Calu3 (cell line): ENCODE measurements around the gene SDR42E2. TPM values are rescaled to one million over a fixed set of nuclear protein-coding genes. Genes with fewer than 3 reads are reported as not detected.

Experiments used
- BruUV-seq: library from RNA; stranded (reverse); fragments of 400-500 nt; replicated peaks from 2 replicates; lab custom pipeline; 2021; lab: Mats Ljungman, UMichigan
- CTCF ChIA-PET: fragments of 300-600 bp; sonication (Branson Sonifier 250); formaldehyde crosslinking; loops from one replicate; lab custom pipeline; 2022; ENCODE audit warnings: antibody characterized with exemption; lab: Charles Lee
- DNase-seq: peaks from one replicate; pipeline ENCODE4 v3.0.0; 2022
- H3K27ac Mint-ChIP-seq: one replicate; pipeline ENCODE4 v1.8.0; 2022; ENCODE audit warnings: mixed read lengths; ENCODE audit not compliant: unreplicated experiment
- H3K27me3 Mint-ChIP-seq: one replicate; pipeline ENCODE4 v1.8.0; 2022; ENCODE audit warnings: mixed read lengths; ENCODE audit not compliant: unreplicated experiment
- H3K36me3 Mint-ChIP-seq: one replicate; pipeline ENCODE4 v1.8.0; 2022; ENCODE audit warnings: mild to moderate bottlenecking, moderate library complexity, mixed read lengths; ENCODE audit not compliant: insufficient read depth, unreplicated experiment
- H3K4me1 Mint-ChIP-seq: one replicate; pipeline ENCODE4 v1.8.0; 2022; ENCODE audit warnings: mild to moderate bottlenecking, low read depth, mixed read lengths; ENCODE audit not compliant: unreplicated experiment
- H3K4me3 Mint-ChIP-seq: one replicate; pipeline ENCODE4 v1.8.0; 2022; ENCODE audit warnings: mild to moderate bottlenecking, low read depth, moderate library complexity, mixed read lengths; ENCODE audit not compliant: unreplicated experiment
- H3K9me3 Mint-ChIP-seq: one replicate; pipeline ENCODE4 v1.8.0; 2022; ENCODE audit warnings: low read depth, mixed read lengths; ENCODE audit not compliant: unreplicated experiment
- CTCF ChIP-seq: fragments of 200-600 bp; IDR thresholded peaks from one replicate; pipeline ENCODE4 v1.8.0; 2022; ENCODE audit warnings: antibody characterized with exemption; ENCODE audit not compliant: unreplicated experiment
- intact Hi-C: fragments of 100-400 bp; cut with micrococcal nuclease; formaldehyde crosslinking; loops from one replicate; pipeline ENCODE4 v1.10.0; 2022; ENCODE audit not compliant: unreplicated experiment
- total RNA-seq: library from RNA; stranded (reverse); gene quantifications from 2 replicates; pipeline ENCODE4 v1.2.3, GENCODE V29; 2022

The SDR42E2 gene
- total RNA-seq, 1 experiment from 2014 or later, result not detected

- peaks cover 45% of the 10 kb centered on the region for H3K27me3 Mint-ChIP-seq
- no peak overlapping the region for H3K27ac Mint-ChIP-seq
- no peaks in the 10 kb centered on the region for H3K4me1 Mint-ChIP-seq
- no peak for DNase-seq
- no peak for TF ChIP-seq CTCF
- no TSS peak for BruUV-seq
- intact Hi-C loops, result no loop called here
- H3K9me3 Mint-ChIP-seq, result no peaks in the 10 kb centered on the region
- no peak overlapping the region for H3K4me3 Mint-ChIP-seq
- no peaks in the 10 kb centered on the region for H3K36me3 Mint-ChIP-seq
- CTCF ChIA-PET, result interaction anchor here (0.6 kb wide), 1 partner anchor 409 kb away, joined by 5 read pairs; no protein-coding TSS in a partner anchor
Measured at GRCh38 chr16:22181843-22182242, 19.5 kb downstream of the SDR42E2 start.

GRCh38 chr16:22183335-22183734 lies 21.0 kb downstream of the SDR42E2 start:
- BruUV-seq, result no TSS peak
- no peak for TF ChIP-seq CTCF
- CTCF ChIA-PET, result no interaction called here
- no peak overlapping the region for H3K27ac Mint-ChIP-seq
- peaks cover 41% of the 10 kb centered on the region for H3K27me3 Mint-ChIP-seq
- intact Hi-C loops, result no loop called here
- H3K4me1 Mint-ChIP-seq, result peaks cover 7% of the 10 kb centered on the region
- no peaks in the 10 kb centered on the region for H3K9me3 Mint-ChIP-seq
- H3K36me3 Mint-ChIP-seq, result no peaks in the 10 kb centered on the region
- H3K4me3 Mint-ChIP-seq, result no peak overlapping the region
- no peak for DNase-seq

GRCh38 chr16:22183901-22184614 lies 21.8 kb downstream of the SDR42E2 start:
- intact Hi-C loops, result no loop called here
- CTCF ChIA-PET, result interaction anchor here (0.7 kb wide), 1 partner anchor 175 kb away, joined by 3 read pairs; no protein-coding TSS in a partner anchor
- H3K9me3 Mint-ChIP-seq, result no peaks in the 10 kb centered on the region
- no TSS peak for BruUV-seq
- H3K4me1 Mint-ChIP-seq, result peaks cover 13% of the 10 kb centered on the region
- H3K36me3 Mint-ChIP-seq, result no peaks in the 10 kb centered on the region
- no peak for DNase-seq
- TF ChIP-seq CTCF, result no peak
- H3K4me3 Mint-ChIP-seq, result no peak overlapping the region
- H3K27me3 Mint-ChIP-seq, result peaks cover 34% of the 10 kb centered on the region
- H3K27ac Mint-ChIP-seq, result no peak overlapping the region

GRCh38 chr16:22184615-22184968 lies 22.3 kb downstream of the SDR42E2 start:
- Mint-ChIP-seq H3K27me3 (peaks cover 28% of the 10 kb centered on the region), H3K4me3 (no peak overlapping the region), H3K9me3 (no peaks in the 10 kb centered on the region), H3K27ac (no peak overlapping the region), H3K4me1 (peaks cover 19% of the 10 kb centered on the region), H3K36me3 (peaks cover 3% of the 10 kb centered on the region)
- intact Hi-C loops, result no loop called here
- DNase-seq, result no peak
- BruUV-seq, result no TSS peak
- no peak for TF ChIP-seq CTCF
- CTCF ChIA-PET, result interaction anchor here (0.6 kb wide), 1 partner anchor 30 kb away, joined by 3 read pairs; no protein-coding TSS in a partner anchor
